Caco-2 (cell line): Measurements from ENCODE around the gene XXYLT1. TPM values are rescaled to one million over a fixed set of nuclear protein-coding genes. Genes with fewer than 3 reads are reported as not detected.

ENCODE experiments used
- BruUV-seq: library from RNA; stranded (reverse); fragments of 400-500 nt; replicated peaks from 2 replicates; lab custom pipeline; 2021; lab: Mats Ljungman, UMichigan
- CTCF ChIA-PET: fragments of 300-600 bp; sonication (Branson Sonifier 250); formaldehyde crosslinking; loops from one replicate; lab custom pipeline; 2022; ENCODE audit warnings: antibody characterized with exemption; lab: Charles Lee
- POLR2A ChIA-PET: fragments of 300-600 bp; sonication (Branson Sonifier 250); formaldehyde crosslinking; loops from one replicate; lab custom pipeline; 2022; ENCODE audit warnings: antibody characterized with exemption; lab: Charles Lee
- DNase-seq, 2 experiments: peaks; one replicate each; pipeline versions ENCODE4 v3.0.0 to v3.0.0-alpha.2; 2020 to 2022
- H3K27me3 ChIP-seq: replicated peaks from 2 replicates; pipeline ENCODE4 v1.6.0; 2011; ENCODE audit warnings: low read length; ENCODE audit not compliant: control insufficient read depth, insufficient read depth
- H3K36me3 ChIP-seq: 2 replicates; pipeline ENCODE4 v1.5.1; 2011; ENCODE audit warnings: low read length; ENCODE audit not compliant: control insufficient read depth, insufficient read depth
- H3K4me1 ChIP-seq: fragments of 250-450 bp; sonication (Bioruptor Pico); 2 replicates; pipeline ENCODE4 v1.5.1; 2020; ENCODE audit warnings: mild to moderate bottlenecking
- H3K4me3 ChIP-seq: 2 replicates; pipeline ENCODE4 v1.5.1; 2011; ENCODE audit warnings: low read depth, mild to moderate bottlenecking, control low read depth, low read length
- H3K9me3 ChIP-seq: fragments of 250-450 bp; sonication (Bioruptor Pico); 2 replicates; pipeline ENCODE4 v1.5.1; 2020; ENCODE audit warnings: mild to moderate bottlenecking, moderate library complexity
- H3K27ac Mint-ChIP-seq: one replicate; pipeline ENCODE4 v1.8.0; 2022; ENCODE audit warnings: mixed read lengths; ENCODE audit not compliant: unreplicated experiment
- H3K27me3 Mint-ChIP-seq: one replicate; pipeline ENCODE4 v1.8.0; 2022; ENCODE audit warnings: mixed read lengths; ENCODE audit not compliant: insufficient read depth, unreplicated experiment
- H3K36me3 Mint-ChIP-seq: one replicate; pipeline ENCODE4 v1.8.0; 2022; ENCODE audit warnings: mild to moderate bottlenecking, mixed read lengths; ENCODE audit not compliant: insufficient read depth, unreplicated experiment
- H3K4me1 Mint-ChIP-seq: one replicate; pipeline ENCODE4 v1.8.0; 2022; ENCODE audit warnings: low read depth, mixed read lengths; ENCODE audit not compliant: unreplicated experiment
- H3K4me3 Mint-ChIP-seq: one replicate; pipeline ENCODE4 v1.8.0; 2022; ENCODE audit warnings: mild to moderate bottlenecking, moderate library complexity, mixed read lengths; ENCODE audit not compliant: unreplicated experiment
- H3K9me3 Mint-ChIP-seq: one replicate; pipeline ENCODE4 v1.8.0; 2022; ENCODE audit warnings: mixed read lengths; ENCODE audit not compliant: unreplicated experiment
- CTCF ChIP-seq, 2 experiments: fragments of 200-600 bp in 1 of 2; IDR thresholded peaks; 1 replicate in 1 of 2; 2 replicates in 1 of 2; pipeline versions ENCODE4 v1.5.1 to v1.8.0; 2011 to 2022; ENCODE audit warnings: antibody characterized with exemption in 1 of 2, control low read depth in 1 of 2, inconsistent platforms in 1 of 2, low read depth in 1 of 2, low read length in 1 of 2, mild to moderate bottlenecking in 1 of 2, moderate library complexity in 1 of 2; ENCODE audit not compliant: insufficient read depth in 1 of 2, severe bottlenecking in 1 of 2, unreplicated experiment in 1 of 2
- intact Hi-C: fragments of 100-400 bp; cut with micrococcal nuclease; formaldehyde crosslinking; loops from one replicate; pipeline ENCODE4 v1.10.0; 2022; ENCODE audit not compliant: unreplicated experiment
- total RNA-seq: library from RNA; stranded (reverse); gene quantifications from 2 replicates; pipeline ENCODE4 v1.2.3, GENCODE V29; 2022

Gene XXYLT1
- total RNA-seq, 1 experiment from 2014 or later: 14.2 TPM

DNA sequence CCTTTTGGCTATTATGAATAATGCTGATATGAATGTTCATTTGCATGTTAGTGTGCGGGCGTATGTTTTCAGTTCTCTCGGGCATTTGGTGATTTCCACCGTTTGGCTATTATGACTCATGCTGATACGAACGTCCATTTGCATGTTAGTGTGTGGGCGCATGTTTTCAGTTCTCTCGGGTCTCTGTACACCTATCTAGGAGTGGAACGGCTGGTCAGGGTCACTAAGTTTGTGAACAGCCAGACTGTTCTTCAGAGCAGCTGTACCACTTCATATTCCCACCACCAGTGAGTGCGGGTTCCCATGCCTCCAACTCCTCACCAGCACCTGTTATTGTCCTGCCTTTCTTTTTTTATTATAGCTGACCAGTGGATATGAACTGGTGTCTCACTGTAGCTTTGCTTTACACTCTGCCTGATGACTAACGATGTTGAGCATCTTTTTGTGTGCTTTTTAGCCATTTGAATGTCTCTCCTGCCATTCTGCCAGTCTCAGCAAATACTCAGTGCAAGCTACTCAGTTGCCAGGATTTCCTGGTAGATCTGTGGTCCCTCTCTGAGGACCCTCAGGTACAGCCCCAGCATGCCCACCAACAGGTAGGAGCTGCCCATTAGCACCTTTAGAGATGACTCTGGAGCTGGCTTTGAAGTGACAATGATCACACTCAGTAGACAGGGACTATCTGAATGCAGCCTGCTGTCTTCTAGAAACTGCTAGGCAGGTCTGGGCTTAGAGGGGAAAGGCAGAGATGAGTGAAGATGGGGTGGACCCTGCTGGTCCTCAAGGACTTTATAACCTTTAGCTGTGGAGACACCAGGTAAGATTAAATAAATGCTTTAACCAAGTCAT lies 141.1 kb downstream of the XXYLT1 start:
- H3K36me3 Mint-ChIP-seq: no peaks in the 10 kb centered on the region
- no peaks in the 10 kb centered on the region for H3K9me3 Mint-ChIP-seq
- ChIA-PET POLR2A (no interaction called here), CTCF (no interaction called here)
- Histone ChIP-seq H3K9me3 (no peaks in the 10 kb centered on the region), H3K27me3 (no peaks in the 10 kb centered on the region), H3K36me3 (no peaks in the 10 kb centered on the region; the same call in 1 of the 2 replicates), H3K4me3 (no peak overlapping the region), H3K4me1 (no peaks in the 10 kb centered on the region)
- no peak overlapping the region for H3K27ac Mint-ChIP-seq
- H3K4me1 Mint-ChIP-seq: peaks cover 6% of the 10 kb centered on the region
- H3K27me3 Mint-ChIP-seq: no peaks in the 10 kb centered on the region
- DNase-seq: no peak
- no peak for TF ChIP-seq CTCF (IDR thresholded peaks at IDR 0.05; ENCODE audit: insufficient read depth in 1 of 2, low read depth in 1 of 2, low read length in 1 of 2, severe bottlenecking in 1 of 2, unreplicated experiment in 1 of 2)
- intact Hi-C loops: no loop called here
- H3K4me3 Mint-ChIP-seq: no peak overlapping the region
- no TSS peak for BruUV-seq

GRCh38 chr3:195129072-195129643 lies 141.8 kb downstream of the XXYLT1 start:
- no peak for DNase-seq
- H3K9me3 Mint-ChIP-seq: no peaks in the 10 kb centered on the region
- intact Hi-C loops: no loop called here
- peaks cover 6% of the 10 kb centered on the region for H3K4me1 Mint-ChIP-seq
- no peaks in the 10 kb centered on the region for H3K4me1 ChIP-seq
- TF ChIP-seq CTCF (IDR thresholded peaks at IDR 0.05; ENCODE audit: insufficient read depth in 1 of 2, low read depth in 1 of 2, low read length in 1 of 2, severe bottlenecking in 1 of 2, unreplicated experiment in 1 of 2): no peak
- no peak overlapping the region for H3K4me3 Mint-ChIP-seq
- H3K27ac Mint-ChIP-seq: no peak overlapping the region
- H3K9me3 ChIP-seq: no peaks in the 10 kb centered on the region
- ChIA-PET CTCF (interaction anchor here (1.0 kb wide), 1 partner anchor 9 kb away, joined by 3 read pairs; no protein-coding TSS in a partner anchor), POLR2A (no interaction called here)
- BruUV-seq: no TSS peak
- H3K27me3 ChIP-seq: no peaks in the 10 kb centered on the region
- no peaks in the 10 kb centered on the region for H3K27me3 Mint-ChIP-seq
- H3K4me3 ChIP-seq: no peak overlapping the region
- no peaks in the 10 kb centered on the region for H3K36me3 Mint-ChIP-seq
- H3K36me3 ChIP-seq: no peaks in the 10 kb centered on the region; the same call in 1 of the 2 replicates

DNA sequence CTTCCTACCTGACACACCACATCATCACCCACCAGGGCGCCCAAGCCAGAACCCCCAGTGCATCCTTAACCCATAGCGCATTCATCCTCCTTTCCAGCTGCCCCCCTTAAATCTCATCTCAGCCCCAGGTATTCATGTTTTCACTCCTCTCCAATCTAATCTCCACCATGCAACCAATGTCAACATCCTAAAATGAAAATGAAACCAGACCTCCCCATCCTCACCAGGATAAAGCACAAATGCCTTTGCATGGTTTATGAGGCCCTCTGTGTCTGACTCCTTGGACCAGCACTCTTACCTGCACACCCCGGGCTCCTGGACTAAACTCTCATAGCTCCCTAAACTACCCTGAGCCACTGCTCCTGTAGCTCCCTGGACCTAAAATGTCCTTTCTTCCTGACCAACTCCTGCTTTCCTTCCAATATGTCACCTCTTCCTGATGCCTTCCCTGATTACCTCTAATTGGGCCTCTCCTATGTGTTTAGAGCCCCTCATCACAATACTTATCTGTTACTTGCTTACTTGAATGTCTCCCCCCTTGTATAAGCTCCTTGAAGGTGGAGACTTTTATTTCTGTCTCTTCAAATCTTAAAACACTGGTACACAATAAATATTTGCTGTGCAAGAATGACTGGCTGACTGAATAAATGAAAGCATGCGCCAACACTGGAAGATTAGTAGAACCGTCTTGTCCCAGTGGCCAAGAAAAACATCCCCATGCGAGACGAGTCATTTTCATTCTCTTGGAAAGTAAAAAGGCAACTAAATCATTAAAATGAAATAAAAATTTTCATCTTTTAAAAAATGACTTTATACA lies 142.5 kb downstream of the XXYLT1 start:
- H3K4me1 Mint-ChIP-seq: peaks cover 6% of the 10 kb centered on the region

More for the DNA sequence above, 142.5 kb downstream of the XXYLT1 start:
- Mint-ChIP-seq H3K27ac (peak overlapping the region; percentile 2), H3K4me3 (no peak overlapping the region), H3K27me3 (no peaks in the 10 kb centered on the region), H3K36me3 (no peaks in the 10 kb centered on the region), H3K9me3 (no peaks in the 10 kb centered on the region)
- DNase-seq: no peak
- H3K4me3 ChIP-seq: no peak overlapping the region
- H3K27me3 ChIP-seq: no peaks in the 10 kb centered on the region
- ChIA-PET POLR2A (no interaction called here), CTCF (interaction anchor here (1.0 kb wide), 1 partner anchor 9 kb away, joined by 3 read pairs; no protein-coding TSS in a partner anchor)
- intact Hi-C loops: no loop called here
- no TSS peak for BruUV-seq
- H3K4me1 ChIP-seq: no peaks in the 10 kb centered on the region
- no peak for TF ChIP-seq CTCF (IDR thresholded peaks at IDR 0.05; ENCODE audit: insufficient read depth in 1 of 2, low read depth in 1 of 2, low read length in 1 of 2, severe bottlenecking in 1 of 2, unreplicated experiment in 1 of 2)
- no peaks in the 10 kb centered on the region; the same call in 1 of the 2 replicates for H3K36me3 ChIP-seq
- H3K9me3 ChIP-seq: no peaks in the 10 kb centered on the region
